Breast epithelium (tissue), 4 donors: ENCODE measurements around the gene CACNA2D3. TPM values are rescaled to one million over a fixed set of nuclear protein-coding genes. Genes with fewer than 3 reads are reported as not detected.

Experiments used
- DNase-seq, 2 donors: peaks; one replicate each; pipeline ENCODE4 v3.0.0-alpha.2; 2019; ENCODE audit warnings: low spot score in 2 of 2
- H3K27ac ChIP-seq, 2 donors: fragments of 200-600 bp; sonication (generic) in 1 of 2; one replicate each; pipeline ENCODE4 v1.5.1; 2016 to 2019; ENCODE audit warnings: mild to moderate bottlenecking in 1 of 2
- H3K27me3 ChIP-seq, 2 donors: fragments of 200-600 bp; sonication (generic) in 1 of 2; one replicate each; pipeline versions ENCODE4 v1.5.1 to v1.6.0; 2017 to 2019; ENCODE audit warnings: control low read depth in 1 of 2, mild to moderate bottlenecking in 1 of 2
- H3K36me3 ChIP-seq: fragments of 200-600 bp; one replicate; pipeline ENCODE4 v1.5.1; 2019
- H3K4me1 ChIP-seq, 2 donors: fragments of 200-600 bp; sonication (generic); one replicate each; pipeline ENCODE4 v1.5.1; 2016 to 2019; ENCODE audit warnings: control low read depth in 1 of 2
- H3K4me3 ChIP-seq, 3 donors: fragments of 200-600 bp; sonication (generic); 1 replicate in 2 of 3; 2 replicates in 1 of 3; pipeline ENCODE4 v1.5.1; 2016 to 2019; ENCODE audit warnings: mild to moderate bottlenecking in 3 of 3, moderate library complexity in 2 of 3
- H3K9me3 ChIP-seq, 2 donors: fragments of 200-600 bp; sonication (generic) in 1 of 2; one replicate each; pipeline ENCODE4 v1.5.1; 2016 to 2019; ENCODE audit warnings: control low read depth in 1 of 2
- CTCF ChIP-seq, 3 donors: fragments of 450-650 bp; IDR thresholded peaks; one replicate each; pipeline ENCODE4 v1.5.1; 2016 to 2017; ENCODE audit warnings: antibody characterized with exemption in 3 of 3, mild to moderate bottlenecking in 3 of 3, moderate library complexity in 3 of 3
- POLR2A ChIP-seq: fragments of 450-650 bp; IDR thresholded peaks from one replicate; pipeline ENCODE4 v1.6.1; 2016; ENCODE audit warnings: antibody characterized with exemption, mild to moderate bottlenecking, moderate library complexity
- POLR2AphosphoS5 ChIP-seq, 3 donors: sonication (generic); formaldehyde crosslinking; IDR thresholded peaks; one replicate each; pipeline ENCODE4 v1.6.1; 2017; ENCODE audit warnings: antibody characterized with exemption in 3 of 3
- intact Hi-C: fragments of 100-400 bp; cut with DNase I; formaldehyde crosslinking; loops from one replicate; pipeline ENCODE4 v1.15.1; 2023; ENCODE audit warnings: low total_unique reads
- total RNA-seq, 3 donors: library from RNA; depleted of rRNA; stranded (reverse); fragments of >200 nt; gene quantifications; one replicate each; pipeline ENCODE4 v1.1.0, GENCODE V29; 2016

Gene CACNA2D3
- total RNA-seq, 3 donors from 2014 or later = 0.59 to 3.4 (median 2.3) TPM

DNA sequence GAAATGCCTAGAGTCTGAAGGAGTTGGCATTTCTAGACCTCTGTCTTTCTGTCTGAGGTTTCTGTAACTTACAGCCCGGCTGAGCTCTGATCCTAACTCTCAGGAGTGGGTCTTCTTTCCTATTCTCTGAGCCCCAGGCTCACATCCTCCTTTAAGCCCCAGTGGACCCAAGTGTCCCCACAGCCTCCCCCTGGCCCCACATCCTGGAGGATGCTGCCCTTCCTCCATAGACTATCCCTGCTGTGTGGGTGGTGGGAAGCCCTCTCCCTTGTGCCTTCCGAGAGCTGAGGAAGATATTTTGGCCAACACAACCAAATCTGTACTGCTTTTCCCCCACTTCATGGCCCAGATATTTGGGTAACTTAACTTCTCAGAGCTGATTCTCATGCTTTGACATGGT is 654.2 kb downstream of the CACNA2D3 start:
- H3K27ac ChIP-seq = no peak overlapping the region
- H3K4me3 ChIP-seq = no peak overlapping the region
- no peaks in the 10 kb centered on the region for H3K4me1 ChIP-seq
- no peaks in the 10 kb centered on the region for H3K9me3 ChIP-seq
- TF ChIP-seq CTCF (IDR thresholded peaks at IDR 0.05) (no peak), POLR2AphosphoS5 (IDR thresholded peaks at IDR 0.05) (no peak), POLR2A (no peak)
- intact Hi-C loops = no loop called here
- no peak for DNase-seq
- H3K27me3 ChIP-seq = no peaks in the 10 kb centered on the region
- no peaks in the 10 kb centered on the region for H3K36me3 ChIP-seq

DNA sequence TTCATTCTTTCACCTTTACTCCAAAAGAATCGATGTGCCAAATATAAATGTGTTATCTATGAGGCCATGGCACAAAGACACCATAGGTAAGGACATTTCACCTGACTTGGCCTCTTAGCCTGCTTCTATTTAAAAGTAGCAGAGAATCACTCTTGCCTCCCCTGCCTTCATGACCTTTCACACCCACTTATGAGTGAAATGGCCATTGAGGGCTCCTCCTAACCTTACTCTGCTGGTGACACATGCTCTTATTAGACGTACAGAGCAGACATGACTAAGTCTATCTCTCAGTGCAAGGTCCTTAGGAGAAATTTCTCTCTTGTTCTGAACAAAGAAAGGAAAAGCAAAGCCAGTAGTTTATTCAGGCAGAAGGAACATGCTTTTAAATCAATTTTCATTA is 654.8 kb downstream of the CACNA2D3 start:
- Histone ChIP-seq H3K27me3 (no peaks in the 10 kb centered on the region), H3K27ac (no peak overlapping the region), H3K4me1 (no peaks in the 10 kb centered on the region), H3K9me3 (no peaks in the 10 kb centered on the region), H3K4me3 (no peak overlapping the region), H3K36me3 (no peaks in the 10 kb centered on the region)
- TF ChIP-seq POLR2AphosphoS5 (IDR thresholded peaks at IDR 0.05) (no peak), POLR2A (no peak), CTCF (IDR thresholded peaks at IDR 0.05) (no peak)
- intact Hi-C loops = no loop called here
- no peak for DNase-seq

GRCh38 chr3:54780336-54780735 is 658.0 kb downstream of the CACNA2D3 start:
- TF ChIP-seq CTCF (IDR thresholded peaks at IDR 0.05) (no peak), POLR2A (no peak), POLR2AphosphoS5 (IDR thresholded peaks at IDR 0.05) (no peak)
- H3K4me1 ChIP-seq = no peaks in the 10 kb centered on the region
- no peaks in the 10 kb centered on the region for H3K36me3 ChIP-seq
- no peaks in the 10 kb centered on the region for H3K27me3 ChIP-seq
- no peak overlapping the region for H3K27ac ChIP-seq
- no peaks in the 10 kb centered on the region for H3K9me3 ChIP-seq
- H3K4me3 ChIP-seq = no peak overlapping the region
- no peak for DNase-seq
- intact Hi-C loops = no loop called here

DNA sequence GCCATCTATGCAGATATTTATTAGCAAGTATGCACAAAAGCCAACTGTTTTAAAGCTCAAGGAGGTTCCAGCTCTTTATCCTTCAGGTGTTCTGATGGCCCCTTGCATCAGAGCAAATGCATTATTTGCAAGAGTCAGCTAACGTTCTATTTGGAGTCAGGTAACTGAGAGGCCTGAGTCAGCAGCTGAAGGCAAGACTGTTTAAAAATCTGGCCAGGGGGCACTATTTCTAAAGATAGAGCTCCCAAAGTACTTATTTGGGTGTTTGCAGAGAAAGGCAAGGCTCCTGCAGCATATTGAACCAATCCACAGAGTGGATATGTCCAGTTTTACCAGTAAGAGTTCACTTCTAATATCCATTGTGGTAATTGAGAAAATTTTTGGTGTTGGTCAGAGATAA is 659.4 kb downstream of the CACNA2D3 start:
- Histone ChIP-seq H3K4me3 (no peak overlapping the region), H3K9me3 (no peaks in the 10 kb centered on the region), H3K36me3 (no peaks in the 10 kb centered on the region), H3K27ac (no peak overlapping the region), H3K27me3 (no peaks in the 10 kb centered on the region), H3K4me1 (no peaks in the 10 kb centered on the region)
- intact Hi-C loops = no loop called here
- TF ChIP-seq POLR2AphosphoS5 (IDR thresholded peaks at IDR 0.05) (no peak), CTCF (IDR thresholded peaks at IDR 0.05) (no peak), POLR2A (no peak)
- no peak for DNase-seq

DNA sequence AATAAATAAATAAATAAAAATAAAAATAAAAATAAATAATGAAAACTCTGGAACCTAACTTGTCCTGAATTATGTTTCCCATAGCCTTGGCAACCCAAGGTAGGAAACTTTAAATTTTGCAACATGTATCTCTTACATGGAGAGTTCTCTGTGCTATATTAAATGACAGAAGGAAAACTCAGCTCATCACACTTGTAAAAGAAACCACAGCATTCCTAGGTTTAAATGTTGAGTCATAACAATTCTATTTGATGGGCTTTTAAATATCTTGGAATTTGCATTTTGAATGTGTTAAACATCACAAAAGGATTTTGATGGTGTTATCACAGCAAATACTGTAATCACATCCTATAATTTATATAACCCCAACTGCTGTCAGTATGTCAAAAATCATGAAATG is 661.3 kb downstream of the CACNA2D3 start:
- TF ChIP-seq POLR2AphosphoS5 (IDR thresholded peaks at IDR 0.05) (no peak), POLR2A (no peak), CTCF (IDR thresholded peaks at IDR 0.05) (no peak)
- peaks cover 0 to 10% of the 10 kb centered on the region in 2 donors for H3K9me3 ChIP-seq
- no peaks in the 10 kb centered on the region for H3K4me1 ChIP-seq
- intact Hi-C loops = no loop called here
- H3K27me3 ChIP-seq = no peaks in the 10 kb centered on the region
- no peaks in the 10 kb centered on the region for H3K36me3 ChIP-seq
- no peak overlapping the region for H3K27ac ChIP-seq
- no peak for DNase-seq
- no peak overlapping the region for H3K4me3 ChIP-seq
